GM18861 (cell line): ENCODE results near the gene RPRML.
"Not testable (repeated sequence)": the region's sequence is repeated elsewhere in the genome, so short reads cannot be mapped to it uniquely, and the experiment has no call there.

ENCODE experiments used
- ATAC-seq: cut with Tn5 transposase; IDR thresholded peaks from one replicate; pipeline ENCODE4 v1.9.1; 2021; ENCODE audit not compliant: unreplicated experiment

RPRML gene

GRCh38 chr17:46979147-46979863 is at the start of gene RPRML:
TSS of gene RPRML (minus strand) at chr17:46979253. CDS start at chr17:46979007, 246 bp downstream.
- ATAC-seq: no peak

- not testable (repeated sequence) for ATAC-seq
Observed at GRCh38 chr17:47016966-47017365, 37.9 kb upstream of the RPRML start.

- ATAC-seq: no peak
Observed at GRCh38 chr17:47013341-47013740, 34.3 kb upstream of the RPRML start.

- ATAC-seq: no peak
Observed at GRCh38 chr17:47012457-47012856, 33.4 kb upstream of the RPRML start.

GRCh38 chr17:47009759-47010594 is 30.9 kb upstream of the RPRML start:
- no peak for ATAC-seq

GRCh38 chr17:47004906-47005305 is 25.9 kb upstream of the RPRML start:
- ATAC-seq: no peak

GRCh38 chr17:47003864-47004263 is 24.8 kb upstream of the RPRML start:
- ATAC-seq: not testable (repeated sequence)

- no peak for ATAC-seq
Observed at GRCh38 chr17:46995841-46996571, 17.0 kb upstream of the RPRML start.

- no peak for ATAC-seq
Observed at GRCh38 chr17:46994993-46995392, 15.9 kb upstream of the RPRML start.

- ATAC-seq: no peak
Observed at GRCh38 chr17:46991617-46992016, 12.6 kb upstream of the RPRML start.

- ATAC-seq: no peak
Observed at GRCh38 chr17:46989637-46990431, 10.8 kb upstream of the RPRML start.

- ATAC-seq: not testable (repeated sequence)
Observed at GRCh38 chr17:46987927-46988326, 8.9 kb upstream of the RPRML start.

GRCh38 chr17:46986366-46986765 is 7.3 kb upstream of the RPRML start:
- ATAC-seq: no peak

- ATAC-seq: no peak
Observed at GRCh38 chr17:46984892-46985291, 5.8 kb upstream of the RPRML start.

- ATAC-seq: no peak
Observed at GRCh38 chr17:46984341-46984740, 5.3 kb upstream of the RPRML start.

- no peak for ATAC-seq
Observed at GRCh38 chr17:46983782-46984181, 4.7 kb upstream of the RPRML start.

- ATAC-seq: no peak
Observed at GRCh38 chr17:46982577-46982976, 3.5 kb upstream of the RPRML start.

GRCh38 chr17:46978489-46979146 is 435 bp downstream of the RPRML start:
- ATAC-seq: no peak

- no peak for ATAC-seq
Observed at GRCh38 chr17:46977750-46978488, 1.1 kb downstream of the RPRML start.

- ATAC-seq: no peak
Observed at GRCh38 chr17:46977348-46977747, 1.7 kb downstream of the RPRML start.
